Gastroesophageal sphincter (tissue), 4 donors: ENCODE data around the gene GSTO1. TPM values are rescaled to one million over a fixed set of nuclear protein-coding genes. Genes with fewer than 3 reads are reported as not detected.
A peak's percentile ranks its signal among the peaks of the same experiment; 100 is the strongest.

ENCODE experiments used
- ATAC-seq: fragments of 150-250 bp; one replicate; pipeline ENCODE4 v1.9.1; 2016; ENCODE audit warnings: mild to moderate bottlenecking, moderate library complexity
- H3K27ac ChIP-seq, 4 donors: fragments of 200-600 bp; sonication (generic) in 3 of 4; 1 replicate in 3 of 4; 2 replicates in 1 of 4; pipeline ENCODE4 v1.5.1; 2016 to 2019
- H3K27me3 ChIP-seq: fragments of 200-600 bp; sonication (generic); one replicate; pipeline ENCODE4 v1.5.1; 2019
- H3K36me3 ChIP-seq, 2 donors: fragments of 200-600 bp; sonication (generic); one replicate each; pipeline ENCODE4 v1.5.1; 2019; ENCODE audit warnings: control low read depth in 1 of 2
- H3K4me1 ChIP-seq, 3 donors: fragments of 200-600 bp; sonication (generic); 1 replicate in 2 of 3; 2 replicates in 1 of 3; pipeline ENCODE4 v1.5.1; 2016 to 2019; ENCODE audit warnings: control low read depth in 2 of 3
- H3K4me3 ChIP-seq, 2 donors: fragments of 200-600 bp; sonication (generic); one replicate each; pipeline ENCODE4 v1.5.1; 2019; ENCODE audit warnings: mild to moderate bottlenecking in 1 of 2, moderate library complexity in 1 of 2
- H3K9me3 ChIP-seq, 3 donors: fragments of 200-600 bp; sonication (generic); one replicate each; pipeline ENCODE4 v1.5.1; 2017 to 2019; ENCODE audit warnings: control low read depth in 2 of 3
- EP300 ChIP-seq: sonication (generic); formaldehyde crosslinking; IDR thresholded peaks from one replicate; pipeline ENCODE4 v1.6.1; 2017; ENCODE audit warnings: antibody characterized with exemption, mild to moderate bottlenecking
- POLR2A ChIP-seq, 2 donors: fragments of 450-650 bp; IDR thresholded peaks; one replicate each; pipeline ENCODE4 v1.6.1; 2017; ENCODE audit warnings: antibody characterized with exemption in 2 of 2, mild to moderate bottlenecking in 2 of 2, moderate library complexity in 1 of 2
- POLR2AphosphoS5 ChIP-seq: sonication (generic); formaldehyde crosslinking; IDR thresholded peaks from one replicate; pipeline ENCODE4 v1.6.1; 2017; ENCODE audit warnings: antibody characterized with exemption
- WGBS, 2 donors: methylation state at CpG; one replicate each; pipeline ENCODE4 v1.1.5; 2018; ENCODE audit warnings: low coverage in 1 of 2; 5-methylcytosine and 5-hydroxymethylcytosine counted together
- total RNA-seq, 4 donors: library from RNA; depleted of rRNA; stranded (reverse); fragments of >200 nt; gene quantifications; one replicate each; pipeline ENCODE4 v1.1.0, GENCODE V29; 2016
- TF ChIP-seq, protein P1 (sequence below), 4 experiments: fragments of 200-600 bp in 2 of 4; fragments of 450-650 bp in 2 of 4; sonication (generic) in 1 of 4; IDR thresholded peaks; one replicate each; pipeline ENCODE4 v1.5.1; 2017 to 2019; ENCODE audit warnings: antibody characterized with exemption in 4 of 4, mild to moderate bottlenecking in 2 of 4, moderate library complexity in 2 of 4

The GSTO1 gene
- total RNA-seq, 4 donors from 2014 or later = 124 to 153 (median 149) TPM

DNA sequence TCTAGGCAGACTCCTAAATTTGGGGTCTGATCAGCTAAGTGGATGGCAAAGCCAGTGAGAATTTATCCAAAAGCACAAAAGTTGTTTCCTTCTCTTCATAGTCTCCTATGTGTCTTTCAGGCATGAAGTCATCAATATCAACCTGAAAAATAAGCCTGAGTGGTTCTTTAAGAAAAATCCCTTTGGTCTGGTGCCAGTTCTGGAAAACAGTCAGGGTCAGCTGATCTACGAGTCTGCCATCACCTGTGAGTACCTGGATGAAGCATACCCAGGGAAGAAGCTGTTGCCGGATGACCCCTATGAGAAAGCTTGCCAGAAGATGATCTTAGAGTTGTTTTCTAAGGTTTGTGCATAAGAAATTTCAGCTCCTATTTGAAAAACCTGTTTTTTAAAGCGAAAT is 4.8 kb downstream of the GSTO1 start:
- no peak overlapping the region for H3K4me3 ChIP-seq
- WGBS, 2 donors = 93 to 96% methylated on average over 3 of the region's 3 CpGs
- no peaks in the 10 kb centered on the region for H3K27me3 ChIP-seq
- peak overlapping the region; percentile 23 to 77 (median 76) for H3K27ac ChIP-seq
- no peak for ATAC-seq
- TF ChIP-seq POLR2A (IDR thresholded peaks at IDR 0.05) = no peak
- no peak for TF ChIP-seq EP300
- peaks cover 4 to 64% of the 10 kb centered on the region in 2 donors for H3K36me3 ChIP-seq
- H3K4me1 ChIP-seq = peaks cover 9 to 75% (median 39%) of the 10 kb centered on the region in 3 donors
- H3K9me3 ChIP-seq = no peaks in the 10 kb centered on the region

DNA sequence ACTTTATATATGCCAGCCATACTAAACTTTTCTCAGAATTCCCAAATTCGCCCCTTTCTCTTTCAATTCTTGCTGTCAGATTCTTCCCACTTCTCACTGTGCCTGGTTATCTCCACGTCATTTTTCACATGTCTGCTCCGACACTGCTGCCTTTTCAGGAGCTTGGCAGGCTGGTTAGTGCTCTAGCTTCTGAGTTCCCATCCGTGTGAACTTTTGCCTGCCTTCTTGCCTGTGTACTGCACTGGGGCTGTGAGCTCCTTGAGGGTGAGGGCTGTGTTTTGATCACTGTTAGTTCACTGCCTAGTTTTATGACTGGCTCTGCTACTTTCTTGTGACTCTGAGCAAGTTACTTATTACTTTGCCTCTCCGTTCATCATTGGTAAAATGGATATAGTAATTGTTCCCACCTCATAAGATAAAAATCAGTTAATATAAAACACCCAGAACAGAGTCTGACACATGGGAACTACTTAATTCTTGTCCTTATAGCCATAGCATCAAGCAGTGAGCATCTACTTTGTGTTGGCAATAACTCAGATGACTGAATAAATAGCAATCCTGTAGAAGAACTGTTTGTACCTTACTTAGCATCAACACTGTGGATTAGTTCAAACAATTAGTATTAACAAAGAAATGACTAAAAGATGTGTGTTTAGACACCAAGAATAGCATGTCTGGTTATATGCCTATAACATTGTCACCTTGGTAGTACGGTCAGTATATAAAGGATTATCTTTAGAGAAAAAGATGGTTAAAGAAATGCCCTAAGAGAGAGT is 5.5 kb downstream of the GSTO1 start:
- H3K4me1 ChIP-seq = peaks cover 9 to 77% (median 39%) of the 10 kb centered on the region in 3 donors
- H3K36me3 ChIP-seq = peaks cover 4 to 72% of the 10 kb centered on the region in 2 donors
- H3K9me3 ChIP-seq = no peaks in the 10 kb centered on the region
- no peak overlapping the region for H3K4me3 ChIP-seq
- peak; percentile 43 for TF ChIP-seq POLR2AphosphoS5
- TF ChIP-seq, protein P1, sequence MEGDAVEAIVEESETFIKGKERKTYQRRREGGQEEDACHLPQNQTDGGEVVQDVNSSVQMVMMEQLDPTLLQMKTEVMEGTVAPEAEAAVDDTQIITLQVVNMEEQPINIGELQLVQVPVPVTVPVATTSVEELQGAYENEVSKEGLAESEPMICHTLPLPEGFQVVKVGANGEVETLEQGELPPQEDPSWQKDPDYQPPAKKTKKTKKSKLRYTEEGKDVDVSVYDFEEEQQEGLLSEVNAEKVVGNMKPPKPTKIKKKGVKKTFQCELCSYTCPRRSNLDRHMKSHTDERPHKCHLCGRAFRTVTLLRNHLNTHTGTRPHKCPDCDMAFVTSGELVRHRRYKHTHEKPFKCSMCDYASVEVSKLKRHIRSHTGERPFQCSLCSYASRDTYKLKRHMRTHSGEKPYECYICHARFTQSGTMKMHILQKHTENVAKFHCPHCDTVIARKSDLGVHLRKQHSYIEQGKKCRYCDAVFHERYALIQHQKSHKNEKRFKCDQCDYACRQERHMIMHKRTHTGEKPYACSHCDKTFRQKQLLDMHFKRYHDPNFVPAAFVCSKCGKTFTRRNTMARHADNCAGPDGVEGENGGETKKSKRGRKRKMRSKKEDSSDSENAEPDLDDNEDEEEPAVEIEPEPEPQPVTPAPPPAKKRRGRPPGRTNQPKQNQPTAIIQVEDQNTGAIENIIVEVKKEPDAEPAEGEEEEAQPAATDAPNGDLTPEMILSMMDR (IDR thresholded peaks at IDR 0.05) = no peak
- TF ChIP-seq POLR2A (IDR thresholded peaks at IDR 0.05) = no peak
- TF ChIP-seq EP300 = no peak
- 57 to 58% methylated on average over 5 to 6 of the region's 6 CpGs for WGBS, 2 donors
- no peaks in the 10 kb centered on the region for H3K27me3 ChIP-seq
- peak overlapping the region; percentile 23 to 77 (median 76) for H3K27ac ChIP-seq
- ATAC-seq = no peak

DNA sequence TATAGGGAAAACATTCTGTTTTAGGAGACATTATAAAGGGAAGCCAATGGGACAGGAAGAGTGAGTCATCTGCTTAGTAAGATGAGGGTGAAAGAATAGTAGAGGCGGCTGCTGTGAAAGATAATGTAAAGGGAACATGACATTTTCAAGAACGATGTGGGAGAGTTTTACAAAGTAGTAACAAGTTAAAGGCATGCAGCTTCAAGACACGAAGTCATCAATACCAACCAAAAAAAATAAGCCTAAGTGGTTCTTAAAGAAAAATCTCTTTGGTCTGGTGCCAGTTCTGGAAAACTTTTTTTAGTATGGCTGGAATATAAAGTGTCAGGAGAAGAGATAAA is 6.1 kb downstream of the GSTO1 start:
- WGBS, 2 donors = 15 to 29% methylated on average over 3 of the region's 3 CpGs
- peaks cover 9 to 78% (median 39%) of the 10 kb centered on the region in 3 donors for H3K4me1 ChIP-seq
- no peaks in the 10 kb centered on the region for H3K9me3 ChIP-seq
- H3K27me3 ChIP-seq = no peaks in the 10 kb centered on the region
- no peak for ATAC-seq
- H3K27ac ChIP-seq = peak overlapping the region; percentile 23 to 77 (median 76)
- TF ChIP-seq POLR2AphosphoS5 (no peak), EP300 (no peak), POLR2A (IDR thresholded peaks at IDR 0.05) (no peak)
- TF ChIP-seq, protein P1 (IDR thresholded peaks at IDR 0.05) = no peak
- peaks cover 4 to 77% of the 10 kb centered on the region in 2 donors for H3K36me3 ChIP-seq
- H3K4me3 ChIP-seq = no peak overlapping the region

DNA sequence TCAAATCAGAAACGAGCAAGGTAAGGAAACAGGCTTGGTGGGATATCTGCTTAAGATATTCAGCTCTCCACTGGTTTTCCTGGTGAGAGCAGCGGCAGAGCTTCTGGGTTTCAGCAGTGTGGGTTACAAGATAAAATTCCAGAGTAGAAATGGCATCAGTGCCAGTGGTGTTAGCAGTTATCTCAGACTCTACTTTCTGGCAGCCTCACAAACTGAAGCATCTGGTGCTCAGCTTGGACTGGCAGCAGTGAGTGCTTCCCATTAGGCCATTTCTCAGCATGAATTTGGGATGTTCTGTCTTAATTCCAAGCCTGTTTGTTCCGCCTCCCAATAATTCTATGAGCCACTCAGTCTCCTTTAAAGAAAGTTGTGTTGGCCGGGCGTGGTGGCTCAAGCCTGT is 7.4 kb downstream of the GSTO1 start:
- Histone ChIP-seq H3K9me3 (no peaks in the 10 kb centered on the region), H3K27me3 (no peaks in the 10 kb centered on the region), H3K27ac (peak overlapping the region in 2 of 4 donors; percentile 75 to 77), H3K4me1 (peaks cover 3 to 65% (median 35%) of the 10 kb centered on the region in 3 donors), H3K4me3 (no peak overlapping the region), H3K36me3 (peaks cover 4 to 90% of the 10 kb centered on the region in 2 donors)
- no peak for ATAC-seq
- TF ChIP-seq, protein P1 (IDR thresholded peaks at IDR 0.05) = no peak
- TF ChIP-seq POLR2A (IDR thresholded peaks at IDR 0.05) (no peak), POLR2AphosphoS5 (no peak), EP300 (no peak)
- WGBS, 2 donors = 100% methylated on average over 1 to 3 of the region's 5 CpGs

DNA sequence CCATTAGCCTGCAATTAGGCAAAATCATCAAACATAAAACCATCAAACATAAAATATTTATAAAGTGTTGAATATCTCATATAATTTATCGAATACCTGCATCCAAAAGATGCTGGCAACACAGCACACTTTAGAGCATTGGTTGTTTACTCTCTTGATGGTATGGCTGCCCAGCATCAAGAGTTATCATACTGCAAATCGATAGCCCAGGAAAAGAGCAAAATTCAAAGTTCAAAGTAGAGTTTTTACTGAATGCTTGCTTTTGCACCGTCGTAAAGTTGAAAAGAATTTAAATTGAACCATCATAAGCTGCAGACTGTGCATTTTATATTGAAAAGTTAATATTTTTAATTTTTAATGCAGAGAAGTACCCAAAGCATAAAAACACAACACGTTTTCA is 10.1 kb downstream of the GSTO1 start:
- Histone ChIP-seq H3K36me3 (peaks cover 4 to 83% of the 10 kb centered on the region in 2 donors), H3K4me1 (peaks cover 8 to 61% (median 23%) of the 10 kb centered on the region in 3 donors), H3K27me3 (no peaks in the 10 kb centered on the region), H3K27ac (no peak overlapping the region), H3K9me3 (no peaks in the 10 kb centered on the region), H3K4me3 (no peak overlapping the region)
- 83 to 87% methylated on average over 5 of the region's 5 CpGs for WGBS, 2 donors
- TF ChIP-seq, protein P1 (IDR thresholded peaks at IDR 0.05) = no peak
- TF ChIP-seq EP300 (no peak), POLR2A (IDR thresholded peaks at IDR 0.05) (no peak), POLR2AphosphoS5 (no peak)
- no peak for ATAC-seq
